Left renal cortex interstitium (tissue), 4 donors: ENCODE results near the gene KIF14. TPM values are rescaled to one million over a fixed set of nuclear protein-coding genes. Genes with fewer than 3 reads are reported as not detected.
A peak's percentile ranks its signal among the peaks of the same experiment; 100 is the strongest.
"Not testable (repeated sequence)": the region's sequence is repeated elsewhere in the genome, so short reads cannot be mapped to it uniquely, and the experiment has no call there.

Experiments
- DNase-seq, 4 donors: peaks; one replicate each; pipeline ENCODE4 v3.0.0-alpha.2; 2013; ENCODE audit warnings: low read depth in 4 of 4, low spot score in 2 of 4, missing footprints in 1 of 4
- polyA plus RNA-seq, 4 donors: library from polyadenylated mRNA; unstranded; fragments of 120-200 nt; gene quantifications; one replicate each; pipeline ENCODE4 v1.2.1, GENCODE V29; 2013; ENCODE audit not compliant: insufficient read length in 4 of 4

The KIF14 gene
- polyA plus RNA-seq, 4 donors, result 6.0 to 8.6 (median 6.6) TPM

DNA sequence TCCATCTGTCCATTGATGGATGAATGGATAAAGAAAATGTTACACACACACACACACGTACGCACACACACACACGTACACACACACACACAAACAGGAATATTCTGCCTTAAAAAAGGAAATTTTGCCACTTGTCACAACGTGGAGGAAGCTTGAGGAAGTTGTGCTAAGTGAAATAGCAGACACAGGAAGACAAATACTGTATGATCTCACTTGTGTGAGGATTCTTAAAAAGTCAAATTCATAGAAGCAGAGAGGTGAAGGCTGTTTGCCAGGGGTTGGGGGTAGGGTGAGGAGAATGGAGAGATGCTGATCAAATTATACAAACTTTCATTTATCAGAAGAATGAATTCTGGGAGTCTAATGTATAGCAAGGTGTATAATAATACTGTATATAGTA is 73.2 kb downstream of the KIF14 start:
- no peak for DNase-seq

GRCh38 chr1:200546577-200546976 is 74.0 kb downstream of the KIF14 start:
- DNase-seq, result no peak

- no peak for DNase-seq
Measured at GRCh38 chr1:200542162-200542561, 78.4 kb downstream of the KIF14 start.

- DNase-seq, result no peak
Measured at GRCh38 chr1:200540281-200540680, 80.3 kb downstream of the KIF14 start.

GRCh38 chr1:200538179-200538578 is 82.4 kb downstream of the KIF14 start:
- no peak for DNase-seq

DNA sequence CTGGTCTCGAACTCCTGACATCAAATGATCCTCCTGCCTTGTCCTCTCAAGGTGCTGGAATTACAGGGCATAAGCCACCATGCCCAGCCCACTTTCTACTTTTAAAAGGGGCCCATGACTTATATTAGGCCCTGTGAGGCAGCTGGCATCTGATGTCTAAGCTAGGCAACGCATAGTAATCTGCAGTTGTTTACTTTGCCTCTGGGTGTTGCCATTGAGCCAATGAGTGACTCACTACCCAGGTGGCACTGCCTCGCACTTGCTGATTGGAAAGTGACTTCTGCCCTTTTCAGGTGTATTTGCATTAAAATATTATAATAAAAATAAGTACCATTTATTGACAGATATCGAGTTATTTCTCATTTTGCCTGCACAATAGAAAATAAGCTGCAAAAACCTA is 84.9 kb downstream of the KIF14 start:
- no peak for DNase-seq

GRCh38 chr1:200530623-200531261 is 89.8 kb downstream of the KIF14 start:
- no peak for DNase-seq

- DNase-seq, result no peak
Measured at GRCh38 chr1:200528858-200529606, 91.5 kb downstream of the KIF14 start.

DNA sequence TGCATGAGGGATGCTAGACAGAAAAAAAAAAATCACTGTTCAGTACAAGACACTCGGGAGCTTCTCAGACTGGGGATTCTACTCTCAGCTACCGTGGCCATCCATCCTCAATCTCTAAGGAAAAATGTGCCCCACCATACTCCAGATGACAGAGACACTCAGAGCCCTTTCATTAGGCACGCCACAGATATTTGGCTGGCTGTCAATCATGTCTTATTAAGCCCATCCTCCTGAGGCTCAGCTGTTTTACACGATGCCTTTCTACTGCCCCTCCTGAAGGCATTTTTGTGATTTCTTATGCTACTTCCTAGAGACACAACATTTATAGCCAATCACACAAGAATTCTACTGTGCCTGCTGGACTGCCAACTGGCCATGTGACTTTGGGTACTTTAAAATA is 92.9 kb downstream of the KIF14 start:
- DNase-seq, result no peak

GRCh38 chr1:200526709-200527612 is 93.6 kb downstream of the KIF14 start:
- no peak for DNase-seq

GRCh38 chr1:200525090-200525987 is 95.2 kb downstream of the KIF14 start:
- no peak for DNase-seq

DNA sequence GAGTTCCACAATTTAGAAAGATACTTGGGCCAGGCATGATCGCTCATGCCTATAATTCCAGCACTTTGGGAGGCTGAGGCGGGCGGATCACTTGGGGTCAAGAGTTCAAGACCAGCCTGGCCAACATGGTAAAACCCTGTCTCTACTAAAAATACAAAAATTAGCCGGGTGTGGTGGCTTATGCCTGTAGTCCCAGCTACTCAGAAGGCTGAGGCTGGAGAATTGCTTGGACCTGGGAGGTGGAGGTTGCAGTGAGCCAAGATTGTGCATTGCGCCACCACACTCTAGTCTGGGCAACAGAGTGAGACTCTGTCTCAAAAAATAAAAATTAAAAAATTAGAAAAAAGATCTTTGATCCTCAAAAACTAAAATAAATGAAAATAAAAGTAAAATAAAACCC is 96.0 kb downstream of the KIF14 start:
- not testable (repeated sequence) for DNase-seq

- no peak for DNase-seq
Measured at GRCh38 chr1:200524092-200524491, 96.5 kb downstream of the KIF14 start.

GRCh38 chr1:200520735-200521134 is 99.8 kb downstream of the KIF14 start:
- no peak for DNase-seq

DNA sequence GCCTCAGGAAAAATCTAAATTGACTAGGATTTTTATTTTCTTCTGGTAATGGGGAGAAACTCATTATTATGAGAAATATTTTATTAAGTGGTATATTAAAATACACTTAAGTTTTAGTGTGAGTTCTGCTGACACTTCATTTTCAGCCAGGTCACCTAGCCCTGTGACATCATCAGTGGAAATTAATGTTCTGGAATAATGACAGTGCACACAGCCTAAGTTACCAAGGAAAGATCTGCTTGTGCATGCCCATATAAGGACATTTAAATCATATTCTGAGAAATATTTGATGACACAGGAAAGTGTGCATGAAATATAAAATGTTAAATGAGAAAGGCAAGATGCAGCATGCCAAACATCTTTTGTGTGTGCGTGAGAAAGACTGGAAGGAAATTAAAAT is 102.0 kb downstream of the KIF14 start:
- DNase-seq, result no peak

GRCh38 chr1:200512191-200512590 is 108.4 kb downstream of the KIF14 start:
- no peak for DNase-seq

- peak in 3 of 4 donors; percentile 59 to 82 (median 68) for DNase-seq
Measured at GRCh38 chr1:200510228-200510623, 110.3 kb downstream of the KIF14 start.

- DNase-seq, result no peak
Measured at GRCh38 chr1:200506471-200506870, 114.1 kb downstream of the KIF14 start.

GRCh38 chr1:200505257-200505656 is 115.3 kb downstream of the KIF14 start:
- DNase-seq, result no peak
